HEK293 (cell line): ENCODE measurements around the gene TENT4B.
A peak's percentile ranks its signal among the peaks of the same experiment; 100 is the strongest.

ENCODE experiments used
- EGR2 ChIP-seq: fragments of 450-650 bp; formaldehyde crosslinking; IDR thresholded peaks from 2 replicates; pipeline ENCODE4 v1.5.1; 2016; ENCODE audit warnings: low read depth, missing biosample characterization, missing genetic modification characterization
- FEZF1 ChIP-seq: fragments of 450-650 bp; formaldehyde crosslinking; IDR thresholded peaks from 2 replicates; pipeline ENCODE4 v1.5.1; 2016; ENCODE audit warnings: missing biosample characterization, missing genetic modification characterization
- GLIS1 ChIP-seq: fragments of 450-650 bp; formaldehyde crosslinking; IDR thresholded peaks from 2 replicates; pipeline ENCODE4 v1.5.1; 2016; ENCODE audit warnings: missing biosample characterization, missing genetic modification characterization
- GLIS2 ChIP-seq: fragments of 450-650 bp; formaldehyde crosslinking; IDR thresholded peaks from 2 replicates; pipeline ENCODE4 v1.5.1; 2016; ENCODE audit warnings: missing biosample characterization, missing genetic modification characterization
- IKZF3 ChIP-seq: fragments of 450-650 bp; IDR thresholded peaks from 2 replicates; pipeline ENCODE4 v1.5.0; 2018; ENCODE audit warnings: missing biosample characterization, mild to moderate bottlenecking, missing genetic modification characterization, moderate library complexity
- KLF1 ChIP-seq: fragments of 450-650 bp; formaldehyde crosslinking; IDR thresholded peaks from 2 replicates; pipeline ENCODE4 v1.5.1; 2016; ENCODE audit warnings: missing biosample characterization, missing genetic modification characterization
- KLF17 ChIP-seq: fragments of 450-650 bp; formaldehyde crosslinking; IDR thresholded peaks from 2 replicates; pipeline ENCODE4 v1.5.1; 2016; ENCODE audit warnings: missing biosample characterization, missing genetic modification characterization
- KLF9 ChIP-seq: fragments of 450-650 bp; formaldehyde crosslinking; IDR thresholded peaks from 2 replicates; pipeline ENCODE4 v1.5.1; 2016; ENCODE audit warnings: missing biosample characterization, missing genetic modification characterization, low read depth
- PRDM1 ChIP-seq: fragments of 450-650 bp; formaldehyde crosslinking; IDR thresholded peaks from 2 replicates; pipeline ENCODE4; 2016; ENCODE audit warnings: missing biosample characterization, missing genetic modification characterization
- PRDM4 ChIP-seq: fragments of 450-650 bp; formaldehyde crosslinking; IDR thresholded peaks from 2 replicates; pipeline ENCODE4 v1.5.1; 2017; ENCODE audit warnings: missing biosample characterization, missing genetic modification characterization
- ZBTB20 ChIP-seq: fragments of 450-650 bp; formaldehyde crosslinking; IDR thresholded peaks from 2 replicates; pipeline ENCODE4 v1.5.1; 2016; ENCODE audit warnings: missing biosample characterization, missing genetic modification characterization
- ZBTB44 ChIP-seq: fragments of 450-650 bp; IDR thresholded peaks from 2 replicates; pipeline ENCODE4 v1.5.1; 2018; ENCODE audit warnings: missing biosample characterization, mild to moderate bottlenecking, missing genetic modification characterization
- ZBTB48 ChIP-seq: fragments of 450-650 bp; formaldehyde crosslinking; IDR thresholded peaks from 2 replicates; pipeline ENCODE4 v1.5.1; 2016; ENCODE audit warnings: missing biosample characterization, missing genetic modification characterization
- ZBTB8A ChIP-seq: fragments of 450-650 bp; formaldehyde crosslinking; IDR thresholded peaks from 2 replicates; pipeline ENCODE4 v1.5.1; 2016; ENCODE audit warnings: missing biosample characterization, missing genetic modification characterization
- ZEB2 ChIP-seq: fragments of 450-650 bp; formaldehyde crosslinking; IDR thresholded peaks from 2 replicates; pipeline ENCODE4 v1.5.1; 2016; ENCODE audit warnings: missing biosample characterization, missing genetic modification characterization
- ZFHX2 ChIP-seq: fragments of 450-650 bp; formaldehyde crosslinking; conservative IDR thresholded peaks from 2 replicates; pipeline ENCODE4 v1.5.1; 2016; ENCODE audit warnings: missing biosample characterization, missing genetic modification characterization
- ZIC2 ChIP-seq: fragments of 450-650 bp; formaldehyde crosslinking; IDR thresholded peaks from 2 replicates; pipeline ENCODE4 v1.5.1; 2016; ENCODE audit warnings: missing biosample characterization, missing genetic modification characterization
- ZNF10 ChIP-seq: fragments of 450-650 bp; formaldehyde crosslinking; IDR thresholded peaks from 2 replicates; pipeline ENCODE4 v1.5.1; 2017; ENCODE audit warnings: missing biosample characterization, missing genetic modification characterization
- ZNF184 ChIP-seq: fragments of 450-650 bp; IDR thresholded peaks from 2 replicates; pipeline ENCODE4 v1.5.1; 2018; ENCODE audit warnings: missing biosample characterization, mild to moderate bottlenecking, missing genetic modification characterization
- ZNF221 ChIP-seq: fragments of 450-650 bp; formaldehyde crosslinking; IDR thresholded peaks from 2 replicates; pipeline ENCODE4 v1.5.1; 2017; ENCODE audit warnings: missing biosample characterization, missing genetic modification characterization, borderline replicate concordance
- ZNF292 ChIP-seq: fragments of 450-650 bp; formaldehyde crosslinking; IDR thresholded peaks from 2 replicates; pipeline ENCODE4 v1.5.1; 2016; ENCODE audit warnings: low read depth, missing biosample characterization, missing genetic modification characterization, borderline replicate concordance
- ZNF335 ChIP-seq: fragments of 450-650 bp; formaldehyde crosslinking; conservative IDR thresholded peaks from 2 replicates; pipeline ENCODE4 v1.5.1; 2016; ENCODE audit warnings: missing biosample characterization, missing genetic modification characterization
- ZNF341 ChIP-seq: fragments of 450-650 bp; formaldehyde crosslinking; IDR thresholded peaks from 2 replicates; pipeline ENCODE4; 2016; ENCODE audit warnings: low read depth, missing biosample characterization, missing genetic modification characterization
- ZNF449 ChIP-seq: fragments of 450-650 bp; formaldehyde crosslinking; IDR thresholded peaks from 2 replicates; pipeline ENCODE4 v1.5.1; 2017; ENCODE audit warnings: missing biosample characterization, mild to moderate bottlenecking, missing genetic modification characterization, moderate library complexity
- ZNF561 ChIP-seq: fragments of 450-650 bp; IDR thresholded peaks from 2 replicates; pipeline ENCODE4 v1.5.1; 2018; ENCODE audit warnings: missing biosample characterization, missing genetic modification characterization, borderline replicate concordance
- ZNF600 ChIP-seq: fragments of 450-650 bp; formaldehyde crosslinking; IDR thresholded peaks from 2 replicates; pipeline ENCODE4 v1.5.1; 2016; ENCODE audit warnings: missing biosample characterization, missing genetic modification characterization
- ZNF610 ChIP-seq: fragments of 450-650 bp; formaldehyde crosslinking; IDR thresholded peaks from 2 replicates; pipeline ENCODE4 v1.5.1; 2016; ENCODE audit warnings: missing biosample characterization, missing genetic modification characterization, borderline replicate concordance
- ZNF670 ChIP-seq: fragments of 450-650 bp; formaldehyde crosslinking; IDR thresholded peaks from 2 replicates; pipeline ENCODE4 v1.5.1; 2016; ENCODE audit warnings: missing biosample characterization, missing genetic modification characterization, low read depth
- ZNF692 ChIP-seq: fragments of 450-650 bp; formaldehyde crosslinking; IDR thresholded peaks from 2 replicates; pipeline ENCODE4 v1.5.1; 2016; ENCODE audit warnings: missing biosample characterization, missing genetic modification characterization
- ZNF830 ChIP-seq: fragments of 450-650 bp; IDR thresholded peaks from 2 replicates; pipeline ENCODE4 v1.5.0; 2018; ENCODE audit warnings: missing biosample characterization, missing genetic modification characterization, low read depth, mild to moderate bottlenecking, moderate library complexity
- ZSCAN16 ChIP-seq: fragments of 450-650 bp; formaldehyde crosslinking; IDR thresholded peaks from 2 replicates; pipeline ENCODE4 v1.5.1; 2016; ENCODE audit warnings: missing biosample characterization, missing genetic modification characterization
- ZXDB ChIP-seq: fragments of 450-650 bp; formaldehyde crosslinking; IDR thresholded peaks from 2 replicates; pipeline ENCODE4 v1.5.1; 2016; ENCODE audit warnings: missing biosample characterization, missing genetic modification characterization

The TENT4B gene

GRCh38 chr16:50259334-50260205, 106.5 kb downstream of the TENT4B start (continued):
- TF ChIP-seq ZBTB48 (tag by site-specific recombination) (peak; percentile 46; the same call in 1 of the 2 replicates), KLF17 (peak; percentile 70; the same call in 1 of the 2 replicates), ZNF561 (peak; percentile 59; the same call in 1 of the 2 replicates), ZBTB20 (tag by site-specific recombination) (peak; percentile 28; the same call in 1 of the 2 replicates), IKZF3 (tag by site-specific recombination) (peak; percentile 55), ZEB2 (peak; percentile 77), FEZF1 (tag by site-specific recombination) (peak; percentile 89), ZXDB (tag by site-specific recombination) (peak; percentile 61), GLIS2 (tag by site-specific recombination) (0 out of 2 replicates have a peak, but pooled peaks have one; percentile 31), ZSCAN16 (tag by site-specific recombination) (no peak), ZNF10 (tag by site-specific recombination) (peak; percentile 70), ZNF221 (no peak), ZNF692 (peak; percentile 43; the same call in 1 of the 2 replicates), ZBTB44 (tag by site-specific recombination) (0 out of 2 replicates have a peak, but pooled peaks have one; percentile 3), ZFHX2 (tag by site-specific recombination) (peak; percentile 95), GLIS1 (tag by site-specific recombination) (peak; percentile 84), ZNF184 (tag by site-specific recombination) (no peak), KLF1 (tag by site-specific recombination) (peak; percentile 65; the same call in 1 of the 2 replicates), ZNF610 (tag by site-specific recombination) (0 out of 2 replicates have a peak, but pooled peaks have one; percentile 16), PRDM4 (tag by site-specific recombination) (0 out of 2 replicates have a peak, but pooled peaks have one; percentile 35), KLF9 (peak; percentile 57), ZNF449 (tag by site-specific recombination) (peak; percentile 43; the same call in 1 of the 2 replicates), ZNF341 (tag by site-specific recombination) (peak; percentile 66; the same call in 1 of the 2 replicates), PRDM1 (tag by site-specific recombination) (0 out of 2 replicates have a peak, but pooled peaks have one; percentile 26), ZNF830 (tag by site-specific recombination) (no peak), ZNF335 (peak; percentile 63), ZNF292 (no peak), ZNF600 (peak; percentile 68; the same call in 1 of the 2 replicates), EGR2 (tag by site-specific recombination) (peak; percentile 92), ZNF670 (tag by site-specific recombination) (no peak), ZIC2 (peak; percentile 70), ZBTB8A (peak; percentile 61)
